ENCODE results near the gene KRTAP12-3. TPM values are rescaled to one million over a fixed set of nuclear protein-coding genes. Genes with fewer than 3 reads are reported as not detected.

KRTAP12-3 gene
- polyA plus RNA-seq, 2 of the 4 experiments (the other 2 are of a cell fraction), result not detected

DNA sequence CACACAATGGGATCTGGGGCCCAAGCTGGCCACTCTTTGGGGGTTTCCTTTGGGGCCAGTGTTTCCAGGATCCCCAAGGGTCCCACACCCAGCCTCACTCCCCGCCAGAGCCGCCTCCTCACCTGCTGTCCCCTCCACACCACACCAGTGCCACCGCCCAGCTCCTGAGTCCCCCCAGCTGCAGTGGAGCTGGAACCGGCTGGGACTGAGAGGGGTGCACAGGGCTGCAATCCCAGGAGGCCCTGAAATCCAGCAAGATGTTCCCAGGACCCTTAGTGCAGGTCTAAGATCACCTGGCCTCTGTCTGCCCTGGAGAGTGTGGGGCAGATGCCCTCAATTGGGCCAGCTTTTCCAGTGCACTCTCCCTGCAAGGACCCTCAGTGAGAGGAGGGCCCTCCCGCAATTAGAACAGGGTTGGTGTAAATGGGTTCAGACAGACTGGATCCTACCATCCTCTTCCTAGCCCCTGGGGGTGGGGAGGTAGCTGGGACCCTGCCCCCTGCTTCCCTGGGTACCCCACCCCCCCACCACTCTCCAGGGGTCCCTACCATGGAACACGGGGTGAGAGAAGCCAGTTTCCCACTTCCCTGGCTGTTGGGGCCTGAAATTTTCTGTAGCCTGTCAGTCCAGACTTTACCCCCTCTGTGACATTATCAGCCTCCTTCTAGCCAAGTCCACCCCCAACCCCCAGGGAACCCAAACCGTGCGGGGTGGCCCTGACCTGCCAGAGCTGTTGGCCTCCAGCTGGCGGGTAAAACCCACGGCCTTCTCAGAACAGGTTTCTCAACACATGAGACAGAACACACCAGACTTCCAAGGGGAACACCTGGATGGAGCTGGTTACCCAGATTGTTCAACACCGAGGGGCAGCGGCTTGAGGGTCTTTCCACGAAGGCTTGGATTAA is 46.3 kb downstream of the KRTAP12-3 start:
- TF ChIP-seq, protein P1, sequence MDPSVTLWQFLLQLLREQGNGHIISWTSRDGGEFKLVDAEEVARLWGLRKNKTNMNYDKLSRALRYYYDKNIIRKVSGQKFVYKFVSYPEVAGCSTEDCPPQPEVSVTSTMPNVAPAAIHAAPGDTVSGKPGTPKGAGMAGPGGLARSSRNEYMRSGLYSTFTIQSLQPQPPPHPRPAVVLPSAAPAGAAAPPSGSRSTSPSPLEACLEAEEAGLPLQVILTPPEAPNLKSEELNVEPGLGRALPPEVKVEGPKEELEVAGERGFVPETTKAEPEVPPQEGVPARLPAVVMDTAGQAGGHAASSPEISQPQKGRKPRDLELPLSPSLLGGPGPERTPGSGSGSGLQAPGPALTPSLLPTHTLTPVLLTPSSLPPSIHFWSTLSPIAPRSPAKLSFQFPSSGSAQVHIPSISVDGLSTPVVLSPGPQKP (IDR thresholded peaks at IDR 0.05; ENCODE audit: low read depth, low read length), result no peak
- TF ChIP-seq GATA3 (IDR thresholded peaks at IDR 0.05; ENCODE audit: borderline replicate concordance) (no peak), FOXS1 (CRISPR knock-in tag; IDR thresholded peaks at IDR 0.05) (no peak), ZFP36 (IDR thresholded peaks at IDR 0.05; ENCODE audit: borderline replicate concordance, partially characterized antibody) (no peak), KDM5A (IDR thresholded peaks at IDR 0.05) (no peak), NPAS2 (CRISPR knock-in tag; IDR thresholded peaks at IDR 0.05; ENCODE audit: borderline replicate concordance) (no peak), NR3C1 (IDR thresholded peaks at IDR 0.05) (no peak), MYC (IDR thresholded peaks at IDR 0.05; ENCODE audit: borderline replicate concordance, low read length) (no peak), JUNB (IDR thresholded peaks at IDR 0.05) (no peak), POLR2A (IDR thresholded peaks at IDR 0.05; ENCODE audit: low read length) (no peak), POLR2AphosphoS2 (conservative IDR thresholded peaks at IDR 0.05; ENCODE audit: low read length) (no peak), MAFK (IDR thresholded peaks at IDR 0.05; ENCODE audit: partially characterized antibody) (no peak), HDAC2 (IDR thresholded peaks at IDR 0.05) (no peak), MAZ (IDR thresholded peaks at IDR 0.05; ENCODE audit: borderline replicate concordance, low read depth, low read length) (no peak), CBX2 (IDR thresholded peaks at IDR 0.05; ENCODE audit: borderline replicate concordance, low read depth) (no peak), RCOR1 (IDR thresholded peaks at IDR 0.05; ENCODE audit: low read depth, low read length) (no peak), NFE2L2 (conservative IDR thresholded peaks at IDR 0.05; ENCODE audit: low read length) (no peak), ZNF302 (CRISPR knock-in tag; IDR thresholded peaks at IDR 0.05) (no peak), ZC3H11A (IDR thresholded peaks at IDR 0.05) (no peak)
- TF ChIP-seq, protein P2, sequence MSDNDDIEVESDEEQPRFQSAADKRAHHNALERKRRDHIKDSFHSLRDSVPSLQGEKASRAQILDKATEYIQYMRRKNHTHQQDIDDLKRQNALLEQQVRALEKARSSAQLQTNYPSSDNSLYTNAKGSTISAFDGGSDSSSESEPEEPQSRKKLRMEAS (IDR thresholded peaks at IDR 0.05), result no peak
- ATAC-seq (no peak), FAIRE-seq (no peak), DNase-seq (ENCODE audit: low read depth in 1 of 2, low spot score in 1 of 2) (no peak)
- H3K4me3 ChIP-seq, result no peak overlapping the region
- ChIA-PET CTCF (no interaction called here), POLR2A (no interaction called here)
- no peak overlapping the region for H3K4me2 ChIP-seq
- H3K4me1 ChIP-seq, result no peaks in the 10 kb centered on the region
- H3K9me3 ChIP-seq, result no peaks in the 10 kb centered on the region
- 40% methylated on average over 8 of the region's 13 CpGs for WGBS (ENCODE audit: missing lambda C conversion rate)
- no peak overlapping the region for H3K27ac ChIP-seq

DNA sequence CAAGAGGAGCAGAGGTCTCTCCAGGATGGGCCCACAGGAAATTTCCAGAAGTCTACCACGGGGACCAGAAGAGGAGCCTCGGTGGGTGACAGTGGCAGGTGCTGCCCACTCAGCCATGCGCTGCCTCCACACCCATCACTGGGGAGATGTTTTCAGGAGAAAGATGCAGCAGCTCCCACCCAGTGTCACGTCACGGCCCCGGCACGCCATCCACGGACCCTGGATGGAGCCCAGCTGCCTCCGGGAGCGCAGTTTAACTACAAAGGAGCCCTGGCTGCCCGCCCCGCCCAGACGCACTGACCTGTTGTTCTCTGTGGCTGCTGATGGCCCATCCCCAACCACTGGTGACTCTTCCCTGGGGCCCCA is 46.9 kb downstream of the KRTAP12-3 start:
- peaks cover 3% of the 10 kb centered on the region for H3K4me1 ChIP-seq
- no peak for DNase-seq (ENCODE audit: low read depth in 1 of 2, low spot score in 1 of 2)
- WGBS (ENCODE audit: missing lambda C conversion rate), result 40% methylated on average over 5 of the region's 13 CpGs
- ChIA-PET POLR2A (no interaction called here), CTCF (no interaction called here)
- no peak overlapping the region for H3K27ac ChIP-seq
- FAIRE-seq, result no peak
- no peak for ATAC-seq
- TF ChIP-seq ZNF302 (CRISPR knock-in tag; IDR thresholded peaks at IDR 0.05), result no peak
- no peak for TF ChIP-seq HOXA7 (CRISPR knock-in tag; IDR thresholded peaks at IDR 0.05)
- no peak for TF ChIP-seq FOSL2 (IDR thresholded peaks at IDR 0.05)
- no peak for TF ChIP-seq FOSL2 (CRISPR knock-in tag; IDR thresholded peaks at IDR 0.05)
- TF ChIP-seq ZFP36 (IDR thresholded peaks at IDR 0.05; ENCODE audit: borderline replicate concordance, partially characterized antibody), result no peak
- no peak for TF ChIP-seq TP53 (CRISPR knock-in tag; IDR thresholded peaks at IDR 0.05)
- no peak for TF ChIP-seq FOXS1 (CRISPR knock-in tag; IDR thresholded peaks at IDR 0.05)
- no peak for TF ChIP-seq MAFK (IDR thresholded peaks at IDR 0.05; ENCODE audit: partially characterized antibody)
- TF ChIP-seq CHD2 (IDR thresholded peaks at IDR 0.05; ENCODE audit: low read length, partially characterized antibody), result no peak
- no peak for TF ChIP-seq KDM5A (IDR thresholded peaks at IDR 0.05)
- TF ChIP-seq HOXB5 (CRISPR knock-in tag; IDR thresholded peaks at IDR 0.05), result no peak
- no peak for TF ChIP-seq RNF2 (IDR thresholded peaks at IDR 0.05; ENCODE audit: borderline replicate concordance, low read depth)
- no peak for TF ChIP-seq MYC (IDR thresholded peaks at IDR 0.05; ENCODE audit: borderline replicate concordance, low read length)
- TF ChIP-seq PHF8 (IDR thresholded peaks at IDR 0.05; ENCODE audit: borderline replicate concordance, low read depth), result no peak
- no peak for TF ChIP-seq EHMT2 (IDR thresholded peaks at IDR 0.05; ENCODE audit: low read depth)
- no peak overlapping the region for H3K4me2 ChIP-seq
- H3K4me3 ChIP-seq, result no peak overlapping the region
- H3K9me3 ChIP-seq, result no peaks in the 10 kb centered on the region

All from A549 (cell line).